OCI-LY1 (cell line): ENCODE measurements around the gene TTC3.
"Not testable (repeated sequence)": the region's sequence is repeated elsewhere in the genome, so short reads cannot be mapped to it uniquely, and the experiment has no call there.

ENCODE experiments used
- H2AFZ ChIP-seq: fragments of 200-600 bp; sonication (generic), shearing (Covaris generic); 2 replicates; pipeline ENCODE4 v1.6.0; 2014; ENCODE audit warnings: antibody characterized with exemption, mild to moderate bottlenecking, low read length
- H3F3A ChIP-seq: fragments of 200-600 bp; sonication (generic), shearing (Covaris generic); 2 replicates; pipeline ENCODE4 v1.6.0; 2014; ENCODE audit warnings: mild to moderate bottlenecking, antibody characterized with exemption, low read length, moderate library complexity; ENCODE audit not compliant: insufficient read depth
- H3K27ac ChIP-seq: fragments of 200-600 bp; sonication (generic); 2 replicates; pipeline ENCODE4 v1.5.1; 2014; ENCODE audit warnings: low read length, mixed run types, mild to moderate bottlenecking, low read depth; ENCODE audit not compliant: poor library complexity, severe bottlenecking
- H3K27me3 ChIP-seq: fragments of 200-600 bp; sonication (generic); 2 replicates; pipeline ENCODE4 v1.6.0; 2014; ENCODE audit warnings: antibody characterized with exemption, mild to moderate bottlenecking, low read length, moderate library complexity; ENCODE audit not compliant: insufficient read depth
- H3K36me3 ChIP-seq: fragments of 200-600 bp; sonication (generic); 2 replicates; pipeline ENCODE4 v1.6.1; 2014; ENCODE audit warnings: mild to moderate bottlenecking, antibody characterized with exemption, low read length, moderate library complexity, mixed read lengths; ENCODE audit not compliant: insufficient read depth
- H3K4me1 ChIP-seq: fragments of 200-600 bp; sonication (generic); 2 replicates; pipeline ENCODE4 v1.5.1; 2014; ENCODE audit warnings: mild to moderate bottlenecking, low read length, moderate library complexity; ENCODE audit not compliant: insufficient read depth, severe bottlenecking
- H3K4me2 ChIP-seq: fragments of 200-600 bp; sonication (generic), shearing (Covaris generic); 2 replicates; pipeline ENCODE4 v1.6.1; 2014; ENCODE audit warnings: low read length
- H3K4me3 ChIP-seq: fragments of 200-600 bp; sonication (generic); 2 replicates; pipeline ENCODE4 v1.5.1; 2014; ENCODE audit warnings: low read length, low read depth, mild to moderate bottlenecking, mixed read lengths; ENCODE audit not compliant: poor library complexity, severe bottlenecking
- H3K79me2 ChIP-seq: fragments of 200-600 bp; shearing (Covaris generic); 2 replicates; pipeline ENCODE4 v1.6.1; 2016; ENCODE audit warnings: mixed run types, low read length, mixed read lengths; ENCODE audit not compliant: insufficient read depth
- H3K9ac ChIP-seq: fragments of 200-600 bp; sonication (generic), shearing (Covaris generic); 2 replicates; pipeline ENCODE4 v1.6.1; 2014; ENCODE audit warnings: mild to moderate bottlenecking, low read length, mixed read lengths
- H3K9me2 ChIP-seq: fragments of 200-600 bp; sonication (generic), shearing (Covaris generic); 2 replicates; pipeline ENCODE4 v1.6.1; 2014; ENCODE audit warnings: low read depth, mild to moderate bottlenecking, low read length, mixed read lengths
- H3K9me3 ChIP-seq: fragments of 200-600 bp; shearing (Covaris generic); 2 replicates; pipeline ENCODE4 v1.6.1; 2014; ENCODE audit warnings: low read length, mixed read lengths
- H4K20me1 ChIP-seq: fragments of 200-600 bp; sonication (generic), shearing (Covaris generic); 2 replicates; pipeline ENCODE4 v1.6.0; 2016; ENCODE audit warnings: mild to moderate bottlenecking, low read length; ENCODE audit not compliant: insufficient read depth
- CTCF ChIP-seq: fragments of 200-600 bp; sonication (generic), shearing (Covaris generic); IDR thresholded peaks from 2 replicates; pipeline ENCODE4 v1.5.1; 2017; ENCODE audit warnings: mild to moderate bottlenecking, antibody characterized with exemption, low read length, moderate library complexity, mixed read lengths
- EZH2 ChIP-seq: fragments of 200-600 bp; sonication (generic), shearing (Covaris generic); IDR thresholded peaks from 2 replicates; pipeline ENCODE4 v1.8.0; 2017; ENCODE audit warnings: borderline replicate concordance, mixed run types, mild to moderate bottlenecking, antibody characterized with exemption, low read length, moderate library complexity, mixed read lengths

Gene TTC3

DNA sequence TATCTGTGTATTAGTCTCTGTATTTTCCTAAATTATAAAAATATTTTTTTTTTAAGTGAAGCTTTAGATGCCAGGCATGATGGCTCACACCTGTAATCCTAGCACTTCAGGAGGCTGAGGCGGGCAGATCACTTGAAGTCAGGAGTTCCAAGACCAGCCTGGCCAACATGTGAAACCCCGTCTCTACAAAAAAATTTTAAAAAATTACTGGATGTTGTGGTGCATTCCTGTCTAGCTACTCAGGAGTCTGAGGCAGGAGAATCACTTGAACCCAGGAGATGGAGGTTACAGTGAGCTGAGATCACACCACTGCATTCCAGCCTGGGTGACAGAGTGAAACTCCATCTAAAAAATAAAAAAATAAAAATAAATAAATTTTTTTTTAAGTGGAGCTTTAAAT is 43.4 kb downstream of the TTC3 start:
- H3K27ac ChIP-seq, H3K4me1 ChIP-seq, H3K79me2 ChIP-seq, H3K9me3 ChIP-seq, H4K20me1 ChIP-seq, H3K36me3 ChIP-seq, H3K4me3 ChIP-seq, H3K27me3 ChIP-seq, H3F3A ChIP-seq, H3K9ac ChIP-seq, H3K9me2 ChIP-seq, H2AFZ ChIP-seq, H3K4me2 ChIP-seq: not testable (repeated sequence)

- Histone ChIP-seq H3K9me2 (no peaks in the 10 kb centered on the region), H3K4me2 (no peak overlapping the region), H3K36me3 (no peaks in the 10 kb centered on the region), H2AFZ (no peak overlapping the region), H3K9me3 (no peaks in the 10 kb centered on the region), H3K27ac (no peak overlapping the region), H3K79me2 (no peaks in the 10 kb centered on the region), H3K4me3 (no peak overlapping the region), H3K27me3 (no peaks in the 10 kb centered on the region), H3K4me1 (no peaks in the 10 kb centered on the region), H4K20me1 (no peaks in the 10 kb centered on the region), H3F3A (no peaks in the 10 kb centered on the region), H3K9ac (no peak overlapping the region)
- TF ChIP-seq CTCF (no peak), EZH2 (no peak)
These were observed 44.1 kb downstream of the TTC3 start for GRCh38 chr21:37117204-37117603.

GRCh38 chr21:37118187-37118826 is 45.3 kb downstream of the TTC3 start:
- Histone ChIP-seq H4K20me1 (no peaks in the 10 kb centered on the region), H3K27me3 (no peaks in the 10 kb centered on the region), H3K9me3 (no peaks in the 10 kb centered on the region), H3F3A (no peaks in the 10 kb centered on the region), H3K9ac (no peak overlapping the region), H3K9me2 (no peaks in the 10 kb centered on the region), H3K4me2 (no peak overlapping the region), H3K79me2 (no peaks in the 10 kb centered on the region), H3K27ac (no peak overlapping the region), H3K4me3 (no peak overlapping the region), H2AFZ (no peak overlapping the region), H3K36me3 (peaks cover 9% of the 10 kb centered on the region; the same call in 1 of the 2 replicates), H3K4me1 (no peaks in the 10 kb centered on the region)
- no peak for TF ChIP-seq CTCF
- no peak for TF ChIP-seq EZH2
